Kasumi-1 (cell line): ENCODE data around the gene STRA6.

Source experiments
- DNase-seq, 2 experiments: peaks; one replicate each; lab custom pipeline; 2025; lab: John Stamatoyannopoulos, UW

Gene STRA6

GRCh38 chr15:74227968-74228722, 25.6 kb upstream of the STRA6 start:
- DNase-seq: no peak

DNA sequence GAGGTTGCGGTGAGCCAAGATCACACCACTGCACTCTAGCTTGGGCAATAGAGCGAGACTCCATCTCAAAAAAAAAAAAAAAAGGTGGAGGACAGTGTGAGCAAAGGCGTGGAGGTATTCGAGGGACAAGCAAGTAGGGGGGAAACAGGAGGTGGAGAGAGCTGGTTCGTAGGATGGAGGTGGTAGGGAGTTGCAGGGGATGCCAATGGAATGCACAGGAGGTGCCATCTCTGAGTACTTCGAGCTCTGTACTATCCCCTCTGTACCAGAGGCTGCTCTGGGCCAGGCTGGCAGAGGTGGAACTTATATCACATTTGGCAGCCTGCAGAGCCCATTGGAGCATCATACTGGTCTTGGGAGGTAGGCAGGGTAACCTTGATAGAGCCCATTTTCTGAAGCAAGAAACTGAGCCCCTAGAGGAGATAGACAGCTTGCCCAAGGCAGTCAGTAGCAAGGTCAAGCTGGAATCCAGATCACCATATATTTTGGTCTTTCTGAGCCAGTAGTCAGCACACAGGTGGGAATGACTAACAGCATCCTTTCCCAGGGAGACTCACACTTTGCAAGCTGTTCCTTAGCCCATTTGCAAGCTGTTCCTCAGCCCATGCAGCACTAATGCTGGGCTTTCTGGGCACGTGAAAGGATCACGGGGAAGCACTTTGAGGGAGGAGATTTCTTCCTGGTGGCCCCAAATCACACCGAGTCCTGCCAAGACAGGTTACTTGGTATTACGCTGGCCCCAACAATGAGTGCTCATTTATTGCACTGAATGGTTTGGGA, 24.4 kb upstream of the STRA6 start:
- DNase-seq: no peak

GRCh38 chr15:74225928-74226327, 23.3 kb upstream of the STRA6 start:
- DNase-seq: no peak

- no peak for DNase-seq
These were observed 19.9 kb upstream of the STRA6 start for GRCh38 chr15:74222240-74223119.

- no peak for DNase-seq
These were observed 19.0 kb upstream of the STRA6 start for GRCh38 chr15:74221399-74222239.

DNA sequence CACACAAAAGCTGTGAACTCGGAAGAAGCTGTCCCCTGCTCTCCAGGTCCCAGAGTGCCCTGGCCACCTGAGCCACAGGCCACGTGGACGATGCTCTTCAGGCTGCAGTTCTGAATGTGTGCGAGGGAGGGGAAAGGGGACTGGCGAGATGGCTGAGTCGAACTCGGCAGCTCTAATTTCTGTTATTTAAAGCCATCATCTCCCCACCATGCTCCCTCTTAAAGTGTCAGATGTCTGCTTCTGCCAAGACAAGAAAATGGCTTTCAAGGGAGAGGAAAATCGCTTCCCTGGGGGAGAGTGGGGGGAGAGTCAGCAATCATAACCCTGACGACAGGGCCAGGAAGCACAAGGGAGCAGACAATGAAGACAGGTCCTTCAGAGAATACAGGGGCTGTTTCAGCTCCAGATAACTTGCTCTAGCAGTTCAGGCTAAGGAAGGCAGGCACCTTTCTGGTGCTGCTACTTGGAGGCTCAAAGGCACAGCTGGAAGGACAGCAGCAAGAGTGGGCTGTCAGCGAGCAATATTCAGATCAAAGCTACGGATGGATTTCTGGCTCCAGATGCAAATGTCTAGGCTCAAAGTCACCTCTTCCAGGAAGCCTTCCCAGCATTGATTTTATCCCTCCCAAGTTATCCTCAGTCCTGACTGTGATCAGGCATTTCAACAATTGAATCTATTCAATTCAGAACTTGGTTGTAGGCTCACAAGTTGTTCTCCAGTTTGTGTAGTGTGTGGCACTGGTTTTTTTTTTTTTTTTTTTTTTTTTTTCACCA, 18.1 kb upstream of the STRA6 start:
- DNase-seq: no peak

GRCh38 chr15:74217907-74218885, 15.6 kb upstream of the STRA6 start:
- no peak for DNase-seq

DNA sequence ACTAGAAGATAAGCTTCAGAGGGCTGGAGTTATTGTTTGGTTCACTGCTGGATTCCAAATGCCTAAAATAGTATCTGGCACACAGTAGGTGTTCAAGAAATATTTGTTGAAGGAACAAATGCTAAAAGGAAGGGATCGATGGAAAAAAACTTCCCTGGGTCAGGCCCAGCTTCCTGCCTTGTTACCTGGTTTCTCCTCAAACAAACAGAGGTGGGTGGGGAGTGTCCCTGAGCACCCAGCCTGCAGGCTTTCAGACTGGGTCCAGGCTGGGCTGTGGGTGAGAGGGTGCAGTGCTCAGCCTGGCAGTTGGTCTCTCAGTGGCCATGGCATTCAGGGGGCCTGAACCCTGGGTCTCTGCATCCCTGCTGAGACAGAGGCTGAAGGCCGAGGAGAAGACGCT, 14.4 kb upstream of the STRA6 start:
- DNase-seq: no peak

DNA sequence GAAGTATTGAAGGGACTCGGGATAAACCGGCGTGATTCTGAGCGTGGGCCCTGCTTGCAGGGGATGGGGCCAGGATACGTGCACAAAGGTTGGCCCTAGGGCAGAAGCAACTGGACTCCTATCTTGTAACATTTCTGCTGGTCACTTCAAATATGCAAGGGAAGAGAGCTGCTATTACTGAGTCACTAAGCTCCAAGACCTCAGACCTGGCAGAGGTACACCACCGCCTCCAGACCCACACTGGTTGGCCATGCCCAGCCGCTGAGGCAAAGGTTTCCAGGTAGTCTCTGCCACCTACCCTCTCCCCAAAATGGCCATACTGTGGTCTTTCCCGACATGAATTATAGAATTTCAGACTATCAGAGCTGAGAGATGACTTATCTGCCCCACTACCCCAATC, 13.4 kb upstream of the STRA6 start:
- no peak for DNase-seq

- no peak for DNase-seq
These were observed 11.9 kb upstream of the STRA6 start for GRCh38 chr15:74214324-74215021.

DNA sequence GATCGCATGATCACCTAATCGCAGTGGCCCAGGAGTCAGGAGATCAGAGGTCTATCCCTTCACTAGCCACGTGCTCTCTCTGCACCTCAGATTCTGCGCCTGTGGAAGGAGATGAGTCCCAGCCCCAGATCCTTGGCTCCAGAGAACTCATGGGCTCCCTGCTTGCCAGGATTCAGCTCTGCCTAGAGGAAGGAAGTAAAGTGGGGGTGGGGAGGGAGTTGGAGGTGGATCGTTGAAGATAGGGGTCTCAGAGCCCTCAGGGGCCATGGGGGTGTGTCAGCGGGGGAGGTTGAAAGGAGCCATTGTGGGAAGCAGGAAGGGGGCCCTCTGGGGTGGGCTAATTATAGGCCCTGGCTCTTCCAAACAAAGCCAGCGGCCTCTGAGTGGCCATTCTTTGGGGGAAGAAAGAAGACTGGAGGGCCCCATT, 11.3 kb upstream of the STRA6 start:
- no peak for DNase-seq

GRCh38 chr15:74212494-74212893, 9.9 kb upstream of the STRA6 start:
- DNase-seq: no peak

DNA sequence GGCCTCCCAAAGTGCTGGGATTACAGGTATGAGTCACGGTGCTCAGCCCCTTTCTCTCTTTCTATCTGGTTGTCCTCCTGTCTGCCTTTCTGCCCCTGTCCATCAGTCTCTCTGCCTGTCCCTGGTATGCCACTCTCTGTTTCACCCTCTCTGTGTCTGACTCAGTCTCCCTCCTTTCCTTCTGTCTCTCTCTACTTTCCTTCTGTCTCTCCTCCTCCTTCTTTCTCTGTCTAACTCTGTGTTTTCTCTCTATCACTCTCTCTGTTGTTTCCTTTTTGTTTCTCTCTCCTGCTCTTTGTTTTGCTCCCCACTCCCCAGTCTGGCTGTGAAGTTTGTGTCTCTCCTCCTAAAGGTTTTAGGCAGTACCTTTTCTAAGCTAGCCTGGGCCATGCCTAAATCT, 9.1 kb upstream of the STRA6 start:
- no peak for DNase-seq

DNA sequence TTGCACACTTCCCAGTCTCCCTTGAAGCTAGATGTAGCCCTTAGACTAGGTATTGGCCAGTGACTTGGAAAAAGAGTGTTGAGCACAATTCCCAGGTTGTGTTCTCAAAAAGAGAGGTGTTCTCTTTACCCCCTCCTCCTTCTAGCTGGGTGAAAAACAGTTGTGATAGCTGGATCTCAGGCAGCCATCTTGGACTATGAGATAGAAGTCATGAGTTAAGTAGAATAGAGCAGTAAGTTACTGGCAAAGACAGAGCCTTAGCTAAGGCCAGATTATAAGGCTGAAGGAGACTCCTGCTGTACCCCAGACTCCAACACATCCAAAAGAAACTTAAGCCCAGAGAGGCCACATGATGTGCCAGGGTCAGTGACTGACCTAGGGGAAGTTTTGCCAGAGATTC, 8.1 kb upstream of the STRA6 start:
- no peak for DNase-seq

- DNase-seq: no peak
These were observed 7.5 kb upstream of the STRA6 start for GRCh38 chr15:74209997-74210671.

GRCh38 chr15:74209560-74209958, 7.0 kb upstream of the STRA6 start:
- DNase-seq: no peak

DNA sequence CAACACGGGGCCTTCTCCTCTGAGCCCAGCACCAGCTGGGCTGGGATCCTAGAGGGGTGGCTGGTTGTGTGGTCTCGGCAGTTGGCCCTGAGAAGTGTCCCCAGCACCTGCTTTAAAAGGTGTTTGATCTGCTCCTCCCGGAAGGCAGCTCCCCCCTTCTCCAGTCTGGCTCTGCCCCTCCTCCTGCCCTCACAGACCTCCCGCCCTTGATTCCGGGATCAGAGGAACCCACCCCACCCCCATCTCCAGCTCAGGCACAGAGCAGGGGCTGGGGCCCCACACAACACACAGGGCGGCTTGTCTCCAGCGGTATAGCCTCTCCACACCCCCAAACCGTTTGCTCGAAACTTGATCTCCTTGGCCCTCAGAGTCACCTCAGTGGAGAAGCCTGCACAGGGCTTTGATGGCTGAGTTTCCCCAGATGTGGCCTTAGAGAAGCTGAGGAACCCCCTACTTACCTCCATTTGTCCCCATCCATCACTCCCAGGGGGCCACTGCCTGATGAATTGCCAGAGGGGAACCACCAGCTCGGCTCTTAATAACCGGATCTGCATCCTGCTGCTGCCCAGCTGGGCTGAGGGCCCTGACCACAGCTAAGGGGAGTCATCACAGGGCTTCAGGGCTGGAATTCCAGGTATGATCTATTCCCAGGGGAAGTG, 6.4 kb upstream of the STRA6 start:
- DNase-seq: peak in 1 of 2 experiments; percentile 11

DNA sequence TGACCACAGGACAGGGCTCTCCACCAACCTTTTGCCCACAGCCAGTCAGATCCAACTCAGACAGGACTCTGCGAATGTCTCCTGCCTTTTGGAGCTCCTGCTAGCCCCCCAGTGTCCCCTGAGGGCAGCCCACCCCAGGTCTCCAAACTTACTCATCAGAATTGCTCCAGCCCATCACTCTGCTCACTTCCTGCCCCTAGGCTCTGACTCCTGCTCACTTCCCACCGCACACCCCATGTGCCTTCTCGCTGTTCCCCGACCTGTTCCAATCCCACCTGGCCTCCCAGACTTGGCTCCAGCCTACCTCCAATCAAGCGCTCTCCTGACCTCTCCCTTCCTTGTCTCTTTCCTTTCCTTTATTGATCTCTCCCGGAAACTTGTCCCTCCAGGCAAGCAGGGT, 5.9 kb upstream of the STRA6 start:
- no peak for DNase-seq
